Measurements from ENCODE around the gene AUNIP. TPM values are rescaled to one million over a fixed set of nuclear protein-coding genes. Genes with fewer than 3 reads are reported as not detected.
A peak's percentile ranks its signal among the peaks of the same experiment; 100 is the strongest.

Gene AUNIP
- total RNA-seq, 1 donor from 2014 or later = not detected

DNA sequence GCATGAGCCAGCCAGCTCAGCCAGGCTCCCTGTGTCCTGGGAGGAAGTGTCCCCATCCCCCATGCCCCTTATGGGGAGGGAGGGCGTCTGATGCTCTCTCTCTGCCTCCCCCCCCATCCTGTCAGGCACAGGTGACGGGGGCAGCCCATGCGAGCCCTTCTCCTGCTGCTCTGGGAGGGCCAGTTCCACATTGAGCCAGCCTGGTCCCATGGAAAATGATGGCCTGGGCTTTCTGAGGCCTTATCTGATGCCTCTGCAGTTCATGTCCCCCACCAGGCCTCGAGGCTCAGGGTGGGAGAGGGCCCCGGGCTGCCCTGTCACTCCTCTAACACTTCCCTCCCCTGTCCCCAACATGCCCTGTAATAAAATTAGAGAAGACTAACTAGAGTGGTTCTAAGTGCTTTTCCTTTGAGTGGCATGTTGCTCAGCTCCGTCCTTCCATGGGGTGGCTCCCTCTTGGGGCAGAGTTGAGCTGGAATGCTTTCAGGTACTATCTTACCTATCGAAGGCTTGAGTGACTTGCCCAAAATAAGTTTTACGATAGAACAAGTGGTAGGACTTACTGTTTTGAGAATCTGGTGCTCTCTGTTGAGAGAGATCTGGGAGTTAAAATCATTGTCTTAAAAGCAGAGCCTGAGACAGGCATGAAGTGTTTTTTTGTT, 41.3 kb downstream of the AUNIP start:
- Histone ChIP-seq H3K9me3 (replicated peaks) (no peaks in the 10 kb centered on the region), H3K27ac (replicated peaks) (peak overlapping the region; percentile 95), H3K4me1 (peaks cover 51% of the 10 kb centered on the region), H3K27me3 (ENCODE audit: low read depth) (no peaks in the 10 kb centered on the region), H3K36me3 (peaks cover 37% of the 10 kb centered on the region), H3K4me3 (no peak overlapping the region)
- DNase-seq = peak; percentile 12
- TF ChIP-seq, protein P1, sequence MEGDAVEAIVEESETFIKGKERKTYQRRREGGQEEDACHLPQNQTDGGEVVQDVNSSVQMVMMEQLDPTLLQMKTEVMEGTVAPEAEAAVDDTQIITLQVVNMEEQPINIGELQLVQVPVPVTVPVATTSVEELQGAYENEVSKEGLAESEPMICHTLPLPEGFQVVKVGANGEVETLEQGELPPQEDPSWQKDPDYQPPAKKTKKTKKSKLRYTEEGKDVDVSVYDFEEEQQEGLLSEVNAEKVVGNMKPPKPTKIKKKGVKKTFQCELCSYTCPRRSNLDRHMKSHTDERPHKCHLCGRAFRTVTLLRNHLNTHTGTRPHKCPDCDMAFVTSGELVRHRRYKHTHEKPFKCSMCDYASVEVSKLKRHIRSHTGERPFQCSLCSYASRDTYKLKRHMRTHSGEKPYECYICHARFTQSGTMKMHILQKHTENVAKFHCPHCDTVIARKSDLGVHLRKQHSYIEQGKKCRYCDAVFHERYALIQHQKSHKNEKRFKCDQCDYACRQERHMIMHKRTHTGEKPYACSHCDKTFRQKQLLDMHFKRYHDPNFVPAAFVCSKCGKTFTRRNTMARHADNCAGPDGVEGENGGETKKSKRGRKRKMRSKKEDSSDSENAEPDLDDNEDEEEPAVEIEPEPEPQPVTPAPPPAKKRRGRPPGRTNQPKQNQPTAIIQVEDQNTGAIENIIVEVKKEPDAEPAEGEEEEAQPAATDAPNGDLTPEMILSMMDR (IDR thresholded peaks at IDR 0.05; ENCODE audit: borderline replicate concordance) = peak; percentile 27
- intact Hi-C loops (cut with micrococcal nuclease) = no loop called here

DNA sequence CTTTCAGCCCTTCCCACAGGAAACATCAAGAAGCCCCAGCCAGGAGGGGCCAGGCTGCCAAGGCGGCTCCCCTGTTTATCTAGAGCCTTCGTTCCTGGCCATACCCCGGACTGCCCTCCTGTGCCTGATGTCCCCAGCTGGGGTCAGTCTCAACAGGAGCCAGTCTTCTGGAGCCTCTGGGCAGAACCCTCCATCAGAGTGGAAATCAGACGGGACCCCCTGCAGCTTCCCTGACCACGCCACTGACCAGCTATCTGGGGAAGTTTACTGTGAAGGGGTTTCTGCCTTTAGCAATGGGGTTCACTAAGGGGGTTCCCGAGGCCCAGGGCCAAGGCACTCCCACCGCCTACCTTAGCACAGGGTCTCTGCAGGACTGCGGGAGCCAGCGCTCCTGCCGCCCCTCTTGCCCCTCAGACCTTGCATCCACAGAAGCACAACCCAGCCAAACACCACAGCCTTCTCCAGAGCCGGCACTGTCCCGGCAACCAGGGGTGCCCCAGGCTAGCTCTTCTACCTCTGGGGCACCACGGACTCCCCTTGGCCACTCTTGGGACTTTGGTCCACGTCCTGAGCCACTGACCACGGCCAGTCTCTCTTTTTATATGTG, 43.0 kb downstream of the AUNIP start:
- peaks cover 48% of the 10 kb centered on the region for H3K36me3 ChIP-seq
- H3K4me1 ChIP-seq = peaks cover 35% of the 10 kb centered on the region
- no peak overlapping the region for H3K27ac ChIP-seq (replicated peaks)
- intact Hi-C loops (cut with micrococcal nuclease) = no loop called here
- H3K9me3 ChIP-seq (replicated peaks) = no peaks in the 10 kb centered on the region
- no peaks in the 10 kb centered on the region for H3K27me3 ChIP-seq (ENCODE audit: low read depth)
- TF ChIP-seq, protein P1 (IDR thresholded peaks at IDR 0.05; ENCODE audit: borderline replicate concordance) = no peak
- no peak for DNase-seq
- H3K4me3 ChIP-seq = no peak overlapping the region

DNA sequence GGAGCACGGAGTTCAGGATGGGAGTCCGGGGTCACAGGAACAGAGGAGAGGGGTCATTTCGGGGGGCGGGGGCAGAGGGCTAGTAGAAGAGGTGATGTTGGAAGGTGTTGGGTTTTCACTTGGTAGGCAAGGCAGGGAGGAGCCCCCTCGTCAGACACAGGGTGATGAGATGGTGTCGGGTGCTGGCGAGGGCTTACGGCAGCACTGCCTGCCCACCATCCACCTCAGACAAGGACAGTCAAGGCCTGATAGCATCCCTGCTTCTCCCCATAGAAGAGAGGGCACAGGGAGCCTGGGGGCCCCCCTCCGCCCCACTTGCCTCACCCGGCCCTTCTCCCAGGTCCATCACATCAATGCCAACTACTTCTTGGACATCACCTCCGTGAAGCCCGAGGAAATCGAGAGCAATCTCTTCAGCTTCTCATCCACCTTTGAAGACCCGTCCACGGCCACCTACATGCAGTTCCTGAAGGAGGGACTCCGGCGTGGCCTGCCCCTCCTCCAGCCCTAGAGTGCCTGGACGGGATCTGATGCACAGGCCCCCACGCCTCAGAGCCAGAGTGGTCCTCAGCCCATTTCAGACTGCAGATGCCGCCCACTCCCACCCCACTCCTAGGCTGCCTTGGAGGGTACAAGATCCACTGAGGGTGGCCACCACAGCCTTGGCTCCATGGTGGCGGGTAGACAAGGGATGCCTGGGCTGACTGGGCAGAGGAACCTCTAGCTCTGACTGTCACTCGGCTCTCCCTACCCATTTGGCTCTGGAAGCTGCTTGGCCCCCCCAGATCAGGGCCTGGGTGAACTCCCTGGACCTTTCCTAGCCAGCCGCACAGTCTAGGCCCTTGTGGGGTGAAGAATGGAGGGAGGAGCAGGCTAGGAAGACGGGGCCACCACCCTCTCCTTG, 43.8 kb downstream of the AUNIP start:
- Histone ChIP-seq H3K27me3 (ENCODE audit: low read depth) (no peaks in the 10 kb centered on the region), H3K4me3 (no peak overlapping the region), H3K9me3 (replicated peaks) (no peaks in the 10 kb centered on the region), H3K27ac (replicated peaks) (no peak overlapping the region), H3K4me1 (peaks cover 35% of the 10 kb centered on the region), H3K36me3 (peaks cover 51% of the 10 kb centered on the region)
- intact Hi-C loops (cut with micrococcal nuclease) = no loop called here
- TF ChIP-seq, protein P1 (IDR thresholded peaks at IDR 0.05; ENCODE audit: borderline replicate concordance) = no peak
- peak; percentile 13 for DNase-seq

DNA sequence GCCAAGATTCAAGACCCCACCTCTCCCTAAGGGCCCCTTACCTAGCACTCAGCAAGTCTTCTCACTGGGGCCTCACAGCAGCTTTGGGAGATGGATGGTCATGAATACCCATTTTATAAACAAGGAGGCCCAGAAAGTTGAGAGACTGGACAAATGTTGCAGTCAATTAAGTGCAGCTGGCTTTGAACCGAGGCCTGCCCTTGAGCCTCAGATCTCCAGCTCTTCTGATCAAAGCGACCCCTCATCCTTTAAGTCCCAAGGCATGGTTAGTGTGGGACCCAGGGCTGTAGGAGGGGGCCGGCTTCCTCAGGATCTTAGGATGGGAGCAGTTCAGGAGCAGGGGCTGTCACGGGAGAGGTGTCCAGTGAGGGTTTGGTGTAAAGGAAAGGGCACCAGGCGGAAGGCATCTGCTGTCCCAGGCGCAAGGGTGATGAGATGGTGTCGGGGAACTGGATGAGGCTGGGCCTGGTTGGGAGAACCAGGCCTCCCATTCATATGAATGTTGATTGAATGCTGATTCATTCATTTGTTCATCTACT, 44.6 kb downstream of the AUNIP start:
- intact Hi-C loops (cut with micrococcal nuclease) = no loop called here
- no peaks in the 10 kb centered on the region for H3K9me3 ChIP-seq (replicated peaks)
- no peaks in the 10 kb centered on the region for H3K27me3 ChIP-seq (ENCODE audit: low read depth)
- peaks cover 36% of the 10 kb centered on the region for H3K4me1 ChIP-seq
- peaks cover 59% of the 10 kb centered on the region for H3K36me3 ChIP-seq
- DNase-seq = no peak
- TF ChIP-seq, protein P1 (IDR thresholded peaks at IDR 0.05; ENCODE audit: borderline replicate concordance) = no peak
- no peak overlapping the region for H3K27ac ChIP-seq (replicated peaks)
- H3K4me3 ChIP-seq = no peak overlapping the region

DNA sequence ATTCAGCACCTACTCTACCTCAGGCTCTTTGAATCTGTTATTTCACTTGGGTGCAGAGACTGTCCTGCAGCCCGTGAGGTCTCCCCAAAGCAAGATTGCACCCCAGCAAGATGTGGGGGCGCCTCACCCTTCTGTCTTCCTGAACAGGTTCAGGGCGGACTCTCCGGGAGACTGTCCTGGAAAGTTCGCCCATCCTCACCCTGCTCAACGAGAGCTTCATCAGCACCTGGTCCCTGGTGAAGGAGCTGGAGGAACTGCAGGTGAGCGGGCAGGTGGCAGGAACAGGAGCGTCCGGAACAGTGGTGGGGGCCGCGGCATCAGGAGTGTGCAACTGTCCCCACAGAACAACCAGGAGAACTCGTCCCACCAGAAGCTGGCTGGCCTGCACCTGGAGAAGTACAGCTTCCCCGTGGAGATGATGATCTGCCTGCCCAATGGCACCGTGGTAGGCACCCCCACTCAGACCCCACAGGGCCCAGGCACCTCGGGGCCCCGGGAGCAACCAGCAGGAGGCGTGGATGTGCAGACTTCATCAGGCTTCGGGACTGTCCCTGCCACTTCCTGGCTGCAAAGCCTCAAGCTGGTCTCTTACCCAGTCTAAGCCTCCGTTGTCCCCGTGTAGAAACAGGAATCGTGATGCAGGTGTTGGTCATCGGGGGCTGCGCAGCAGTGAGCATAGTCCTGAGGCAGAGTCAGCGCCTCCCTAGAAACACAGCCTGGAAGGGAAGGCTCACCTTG, 45.4 kb downstream of the AUNIP start:
- no peaks in the 10 kb centered on the region for H3K9me3 ChIP-seq (replicated peaks)
- intact Hi-C loops (cut with micrococcal nuclease) = no loop called here
- H3K36me3 ChIP-seq = peaks cover 67% of the 10 kb centered on the region
- H3K4me1 ChIP-seq = peaks cover 36% of the 10 kb centered on the region
- H3K4me3 ChIP-seq = no peak overlapping the region
- H3K27ac ChIP-seq (replicated peaks) = no peak overlapping the region
- H3K27me3 ChIP-seq (ENCODE audit: low read depth) = no peaks in the 10 kb centered on the region
- DNase-seq = no peak
- TF ChIP-seq, protein P1 (IDR thresholded peaks at IDR 0.05; ENCODE audit: borderline replicate concordance) = no peak
